ENCODE data around the gene DLGAP1.

Gene DLGAP1

GRCh38 chr18:3914109-3914508 lies 541.0 kb downstream of the DLGAP1 start:
- FAIRE-seq, result no peak
- DNase-seq (ENCODE audit: insufficient read length, low spot score), result no peak

GRCh38 chr18:3912705-3913104 lies 542.4 kb downstream of the DLGAP1 start:
- no peak for DNase-seq (ENCODE audit: insufficient read length, low spot score)
- FAIRE-seq, result no peak

- no peak for FAIRE-seq
Observed at GRCh38 chr18:3911413-3911812, 543.7 kb downstream of the DLGAP1 start.

GRCh38 chr18:3910512-3910911 lies 544.6 kb downstream of the DLGAP1 start:
- no peak for FAIRE-seq
- no peak for DNase-seq (ENCODE audit: insufficient read length, low spot score)

More at GRCh38 chr18:3911413-3911812, 543.7 kb downstream of the DLGAP1 start:
- no peak for DNase-seq (ENCODE audit: insufficient read length, low spot score)

GRCh38 chr18:3907955-3908354 lies 547.2 kb downstream of the DLGAP1 start:
- FAIRE-seq, result no peak

GRCh38 chr18:3906116-3906750 lies 548.9 kb downstream of the DLGAP1 start:
- no peak for FAIRE-seq

More at GRCh38 chr18:3907955-3908354, 547.2 kb downstream of the DLGAP1 start:
- no peak for DNase-seq (ENCODE audit: insufficient read length, low spot score)

GRCh38 chr18:3903337-3903736 lies 551.8 kb downstream of the DLGAP1 start:
- FAIRE-seq (no peak), DNase-seq (ENCODE audit: insufficient read length, low spot score) (no peak)

More at GRCh38 chr18:3906116-3906750, 548.9 kb downstream of the DLGAP1 start:
- no peak for DNase-seq (ENCODE audit: insufficient read length, low spot score)

- no peak for DNase-seq (ENCODE audit: insufficient read length, low spot score)
- no peak for FAIRE-seq
Observed at GRCh38 chr18:3902676-3903075, 552.4 kb downstream of the DLGAP1 start.

- no peak for FAIRE-seq
Observed at GRCh38 chr18:3901811-3902210, 553.3 kb downstream of the DLGAP1 start.

GRCh38 chr18:3901042-3901441 lies 554.1 kb downstream of the DLGAP1 start:
- FAIRE-seq, result no peak
- DNase-seq (ENCODE audit: insufficient read length, low spot score), result no peak

More at GRCh38 chr18:3901811-3902210, 553.3 kb downstream of the DLGAP1 start:
- no peak for DNase-seq (ENCODE audit: insufficient read length, low spot score)

- FAIRE-seq, result no peak
- no peak for DNase-seq (ENCODE audit: insufficient read length, low spot score)
Observed at GRCh38 chr18:3900327-3900726, 554.8 kb downstream of the DLGAP1 start.

GRCh38 chr18:3898861-3899613 lies 556.1 kb downstream of the DLGAP1 start:
- no peak for DNase-seq (ENCODE audit: insufficient read length, low spot score)
- FAIRE-seq, result no peak

- DNase-seq (ENCODE audit: insufficient read length, low spot score), result no peak
- no peak for FAIRE-seq
Observed at GRCh38 chr18:3892152-3892551, 563.0 kb downstream of the DLGAP1 start.

GRCh38 chr18:3891245-3891644 lies 563.9 kb downstream of the DLGAP1 start:
- DNase-seq (ENCODE audit: insufficient read length, low spot score) (no peak), FAIRE-seq (no peak)

- DNase-seq (ENCODE audit: insufficient read length, low spot score), result no peak
- FAIRE-seq, result no peak
Observed at GRCh38 chr18:3889803-3890202, 565.3 kb downstream of the DLGAP1 start.

- no peak for FAIRE-seq
Observed at GRCh38 chr18:3889121-3889520, 566.0 kb downstream of the DLGAP1 start.

GRCh38 chr18:3886575-3887322 lies 568.4 kb downstream of the DLGAP1 start:
- DNase-seq (ENCODE audit: insufficient read length, low spot score) (no peak), FAIRE-seq (no peak)

More at GRCh38 chr18:3889121-3889520, 566.0 kb downstream of the DLGAP1 start:
- DNase-seq (ENCODE audit: insufficient read length, low spot score), result no peak

- DNase-seq (ENCODE audit: insufficient read length, low spot score) (peak; percentile 8), FAIRE-seq (no peak)
Observed at GRCh38 chr18:3885209-3885792, 569.8 kb downstream of the DLGAP1 start.

GRCh38 chr18:3879836-3880120 lies 575.3 kb downstream of the DLGAP1 start:
- DNase-seq (ENCODE audit: insufficient read length, low spot score), result no peak
- FAIRE-seq, result no peak

- FAIRE-seq (no peak), DNase-seq (ENCODE audit: insufficient read length, low spot score) (no peak)
Observed at GRCh38 chr18:3879114-3879835, 575.8 kb downstream of the DLGAP1 start.

GRCh38 chr18:3878401-3878800 lies 576.7 kb downstream of the DLGAP1 start:
- FAIRE-seq (no peak), DNase-seq (ENCODE audit: insufficient read length, low spot score) (no peak)

All from GM19239 (cell line).